ENCODE data around the gene RNASEH1.

GRCh38 chr2:3597567-3597966, 39.4 kb upstream of the RNASEH1 start:
- TF ChIP-seq CTCF (IDR thresholded peaks at IDR 0.05; ENCODE audit: control extremely low read depth in 1 of 3, insufficient read depth in 1 of 3, low read depth in 1 of 3, low read length in 3 of 3) (no peak), BRCA1 (IDR thresholded peaks at IDR 0.05; ENCODE audit: low read depth, low read length) (no peak), POLR2AphosphoS5 (IDR thresholded peaks at IDR 0.05; ENCODE audit: low read depth, low read length) (no peak), EZH2 (IDR thresholded peaks at IDR 0.05; ENCODE audit: low read depth, low read length, severe bottlenecking) (no peak), SP2 (IDR thresholded peaks at IDR 0.05; ENCODE audit: low read length) (no peak), GABPA (IDR thresholded peaks at IDR 0.05; ENCODE audit: borderline replicate concordance, insufficient read depth, low read length) (no peak), MAFK (IDR thresholded peaks at IDR 0.05; ENCODE audit: low read depth, low read length) (no peak)

Data from H1 (cell line).